Bronchial epithelial cell (primary cell): ENCODE data around the gene AHCYL2. TPM values are rescaled to one million over a fixed set of nuclear protein-coding genes. Genes with fewer than 3 reads are reported as not detected.

Source experiments
- DNase-seq: peaks from one replicate; pipeline ENCODE4 v3.0.0-alpha.2; 2010; ENCODE audit warnings: low read depth
- FAIRE-seq: peaks from 2 replicates; lab custom pipeline; 2011; peaks lifted over from hg19 to GRCh38; lab: Jason Lieb, UNC
- H3K27me3 ChIP-seq: 2 replicates; pipeline ENCODE4 v1.5.1; 2011; ENCODE audit warnings: low read length; ENCODE audit not compliant: control insufficient read depth, insufficient read depth
- H3K36me3 ChIP-seq: 2 replicates; pipeline ENCODE4 v1.5.1; 2011; ENCODE audit warnings: low read length; ENCODE audit not compliant: control insufficient read depth, insufficient read depth
- H3K4me3 ChIP-seq: 2 replicates; pipeline ENCODE4 v1.5.1; 2011; ENCODE audit warnings: mild to moderate bottlenecking, low read depth, low read length, control low read depth
- CTCF ChIP-seq: IDR thresholded peaks from 2 replicates; pipeline ENCODE4 v1.5.1; 2011; ENCODE audit warnings: mild to moderate bottlenecking, moderate library complexity, low read length, control low read depth, inconsistent platforms; ENCODE audit not compliant: insufficient read depth, severe bottlenecking
- total RNA-seq: library from RNA; depleted of rRNA; stranded (reverse); fragments of >200 nt; gene quantifications from 2 replicates; pipeline ENCODE4 v1.2.1, GENCODE V29; 2014

AHCYL2 gene
- total RNA-seq, 1 donor from 2014 or later, result 5.0 TPM

DNA sequence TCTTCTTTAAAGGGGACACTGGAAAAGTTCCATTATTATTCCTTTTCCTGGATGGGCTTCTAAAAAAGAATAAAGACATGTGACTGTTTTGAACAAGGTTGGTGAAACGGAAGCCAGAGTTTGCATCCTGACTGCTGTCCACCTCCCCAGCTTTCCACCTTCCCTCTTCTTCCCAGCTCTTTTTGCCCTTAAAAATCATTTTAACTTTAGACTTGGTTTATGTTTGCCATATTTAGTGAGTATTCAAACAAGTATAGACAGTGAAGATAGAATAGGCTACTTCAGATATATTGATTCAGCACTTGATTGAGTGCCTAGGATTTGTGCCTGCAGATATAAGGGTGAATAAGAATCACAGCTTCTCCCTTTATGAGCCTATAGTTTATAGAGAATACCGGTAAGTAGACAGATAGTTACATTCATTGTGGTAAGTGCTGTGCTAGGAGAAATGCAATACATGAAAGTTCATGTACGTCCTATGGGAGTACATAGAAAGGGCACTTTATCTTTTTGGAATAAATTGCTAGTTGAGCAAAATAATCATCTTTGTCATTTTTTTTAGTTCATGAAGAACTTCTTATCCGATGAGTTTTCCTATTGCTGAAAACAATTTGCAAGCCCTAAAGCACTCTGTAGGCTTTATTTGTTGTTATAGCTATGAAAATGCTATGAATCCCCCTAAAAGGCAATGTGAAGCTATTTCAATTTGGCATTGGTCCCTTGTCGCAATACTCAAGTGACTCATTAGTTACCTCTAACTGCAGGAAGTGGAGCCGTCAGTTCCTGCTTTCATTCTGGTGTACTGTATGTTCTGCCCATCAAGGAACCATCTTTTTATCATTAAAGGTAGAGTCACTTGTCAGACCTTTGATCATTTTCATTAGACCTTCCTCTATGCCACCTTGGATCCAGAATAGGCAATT lies 152.2 kb downstream of the AHCYL2 start:
- H3K27me3 ChIP-seq, result no peaks in the 10 kb centered on the region
- FAIRE-seq, result no peak
- H3K36me3 ChIP-seq, result no peaks in the 10 kb centered on the region
- H3K4me3 ChIP-seq, result no peak overlapping the region
- TF ChIP-seq CTCF, result no peak
- DNase-seq, result peak; percentile 61

DNA sequence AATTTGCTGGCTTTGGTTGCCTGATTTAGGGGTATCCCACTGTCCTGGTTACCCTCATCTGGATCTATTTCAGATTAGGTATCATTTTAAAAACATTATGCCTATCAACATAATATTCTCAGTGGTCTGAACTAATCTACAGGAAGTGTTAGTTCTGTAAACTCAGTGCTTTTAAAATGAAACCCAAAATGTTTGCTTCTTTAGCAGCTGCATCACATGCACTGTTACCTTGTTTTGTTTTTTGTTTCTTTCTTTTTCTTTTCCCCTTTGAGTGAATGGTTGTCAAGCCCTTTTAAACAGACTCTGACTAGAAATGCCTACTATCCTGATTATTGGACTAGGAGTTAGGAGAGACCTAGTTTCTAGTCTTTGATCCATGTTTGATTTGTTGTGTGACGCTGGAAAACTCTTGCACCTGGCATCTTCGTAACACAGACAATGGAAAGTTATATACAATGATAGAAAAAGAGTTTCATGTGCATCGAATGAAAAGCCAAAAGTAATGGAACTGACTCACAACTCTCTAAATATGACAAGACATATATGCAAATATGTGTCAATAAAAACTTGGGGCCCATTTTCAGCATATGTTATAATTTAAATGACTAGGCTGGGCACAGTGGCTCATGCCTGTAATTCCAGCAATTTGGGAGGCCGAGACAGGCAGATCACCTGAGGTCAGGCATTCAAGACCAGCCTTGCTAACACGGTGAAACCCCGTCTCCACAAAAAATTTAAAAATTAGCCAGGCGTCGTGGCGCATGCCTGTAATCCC lies 157.1 kb downstream of the AHCYL2 start:
- no peak for TF ChIP-seq CTCF
- no peaks in the 10 kb centered on the region for H3K36me3 ChIP-seq
- no peak overlapping the region for H3K4me3 ChIP-seq
- H3K27me3 ChIP-seq, result no peaks in the 10 kb centered on the region
- FAIRE-seq (no peak), DNase-seq (no peak)

DNA sequence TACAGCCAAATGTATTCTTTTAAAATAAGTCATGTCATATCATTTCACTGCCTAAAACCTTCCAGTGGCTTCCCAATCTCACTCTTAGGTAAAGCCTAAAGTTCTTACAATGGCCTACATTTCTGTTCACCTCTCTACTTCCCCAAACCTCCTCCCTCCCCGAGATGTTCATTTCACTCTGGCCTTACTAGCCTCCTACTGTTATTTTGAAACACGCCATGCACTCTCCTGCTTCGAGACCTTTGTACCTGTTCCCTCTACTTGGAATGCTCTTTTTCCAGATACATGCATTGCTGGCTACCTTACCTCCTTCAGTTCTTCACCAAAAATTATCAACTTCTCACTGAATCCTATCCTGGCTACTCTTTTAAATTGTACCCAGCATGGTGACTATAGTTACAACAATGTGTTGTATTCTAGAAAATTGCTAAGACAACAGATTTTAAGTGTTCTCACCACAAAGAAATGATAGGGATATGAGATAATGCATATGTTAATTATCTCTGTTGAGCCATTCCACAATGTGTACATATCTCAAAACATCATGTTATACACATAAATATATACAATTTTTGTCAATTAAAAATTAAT lies 158.8 kb downstream of the AHCYL2 start:
- FAIRE-seq (no peak), DNase-seq (no peak)
- no peak for TF ChIP-seq CTCF
- no peaks in the 10 kb centered on the region for H3K36me3 ChIP-seq
- no peak overlapping the region for H3K4me3 ChIP-seq
- H3K27me3 ChIP-seq, result no peaks in the 10 kb centered on the region

DNA sequence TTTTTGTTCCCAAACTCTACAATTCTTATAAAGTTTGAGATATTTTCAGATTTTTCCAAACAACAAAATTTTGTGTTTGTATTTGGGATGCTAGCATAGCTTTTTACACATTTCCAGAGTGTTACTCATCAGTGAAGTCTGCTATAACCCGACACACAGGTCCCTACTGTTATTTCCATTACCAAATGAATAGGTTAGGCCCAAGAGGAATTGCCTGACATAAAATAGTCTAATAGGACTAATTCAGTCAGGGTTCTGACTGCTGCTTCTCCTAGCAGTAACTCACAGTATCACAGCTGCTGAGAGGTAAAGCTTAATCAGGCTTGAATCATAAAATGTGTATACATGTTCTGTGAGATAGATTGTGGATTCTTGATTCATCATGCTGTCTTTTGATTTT lies 160.3 kb downstream of the AHCYL2 start:
- DNase-seq (no peak), FAIRE-seq (no peak)
- Histone ChIP-seq H3K4me3 (no peak overlapping the region), H3K36me3 (no peaks in the 10 kb centered on the region), H3K27me3 (no peaks in the 10 kb centered on the region)
- no peak for TF ChIP-seq CTCF

DNA sequence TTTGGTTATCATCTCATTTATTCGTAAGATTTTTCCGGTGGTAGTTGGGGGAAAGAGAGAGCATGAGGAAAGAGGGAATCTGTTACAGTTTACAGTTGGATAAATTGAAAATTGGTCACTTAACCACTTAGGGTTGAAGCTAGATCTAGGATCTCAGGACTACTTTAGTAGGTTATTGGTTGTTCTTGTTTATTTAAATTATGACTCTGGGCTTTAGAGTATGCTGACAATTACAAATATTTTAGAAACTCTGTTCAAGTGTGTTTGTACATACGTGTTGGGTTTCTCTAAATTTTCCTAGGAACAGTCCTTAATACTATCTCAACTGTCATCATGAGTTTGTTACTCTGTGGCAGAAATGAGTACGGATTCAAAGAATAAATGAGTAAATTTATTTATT lies 160.8 kb downstream of the AHCYL2 start:
- no peak for FAIRE-seq
- TF ChIP-seq CTCF, result no peak
- H3K27me3 ChIP-seq, result no peaks in the 10 kb centered on the region

More for the DNA sequence above, 160.8 kb downstream of the AHCYL2 start:
- no peak for DNase-seq
- H3K36me3 ChIP-seq, result no peaks in the 10 kb centered on the region
- H3K4me3 ChIP-seq, result no peak overlapping the region
